Measurements from ENCODE around the gene CHD5. TPM values are rescaled to one million over a fixed set of nuclear protein-coding genes. Genes with fewer than 3 reads are reported as not detected.

Gene CHD5
- total RNA-seq, result under 0.01 TPM in 1 of 2 replicates, not detected in the other

GRCh38 chr1:6180268-6180706 lies at the start of gene CHD5:
CHD5 (minus strand) TSS chr1:6180321; CDS start chr1:6180023, 298 bp downstream.
- peak; percentile 91 for DNase-seq (ENCODE audit: insufficient read length, low spot score, missing footprints)
- Histone ChIP-seq H2AFZ (ENCODE audit: low read length) (no peak within 1 kb of the TSS), H3K27ac (ENCODE audit: low read depth, low read length) (no peak within 1 kb of the TSS), H3K4me2 (ENCODE audit: insufficient read depth, low read length) (no peak within 1 kb of the TSS), H3K9me3 (ENCODE audit: low read depth, low read length) (no peaks in the 10 kb centered on the region), H3K79me2 (ENCODE audit: insufficient read depth, low read length) (no peaks in the 10 kb centered on the region), H3K4me1 (ENCODE audit: insufficient read depth, low read length) (no peaks in the 10 kb centered on the region), H3K27me3 (ENCODE audit: insufficient read depth, low read length) (peaks cover 37% of the 10 kb centered on the region), H3K36me3 (ENCODE audit: insufficient read depth, low read length) (peaks cover 5% of the 10 kb centered on the region), H3K4me3 (ENCODE audit: insufficient read depth, low read length) (no peak within 1 kb of the TSS), H4K20me1 (ENCODE audit: insufficient read depth, low read length) (peaks cover 36% of the 10 kb centered on the region)
- no peak for TF ChIP-seq CTCF (IDR thresholded peaks at IDR 0.05; ENCODE audit: extremely low read depth, low read depth, low read length)

GRCh38 chr1:6225651-6226050 lies 45.5 kb upstream of the CHD5 start:
- Histone ChIP-seq H4K20me1 (ENCODE audit: insufficient read depth, low read length) (peaks cover 6% of the 10 kb centered on the region), H3K36me3 (ENCODE audit: insufficient read depth, low read length) (peaks cover 51% of the 10 kb centered on the region), H2AFZ (ENCODE audit: low read length) (no peak overlapping the region), H3K4me2 (ENCODE audit: insufficient read depth, low read length) (no peak overlapping the region), H3K79me2 (ENCODE audit: insufficient read depth, low read length) (no peaks in the 10 kb centered on the region), H3K27me3 (ENCODE audit: insufficient read depth, low read length) (no peaks in the 10 kb centered on the region), H3K4me1 (ENCODE audit: insufficient read depth, low read length) (no peaks in the 10 kb centered on the region), H3K9me3 (ENCODE audit: low read depth, low read length) (no peaks in the 10 kb centered on the region), H3K4me3 (ENCODE audit: insufficient read depth, low read length) (no peak overlapping the region), H3K27ac (ENCODE audit: low read depth, low read length) (no peak overlapping the region)
- no peak for TF ChIP-seq CTCF (IDR thresholded peaks at IDR 0.05; ENCODE audit: extremely low read depth, low read depth, low read length)
- DNase-seq (ENCODE audit: insufficient read length, low spot score, missing footprints), result no peak

- Histone ChIP-seq H3K79me2 (ENCODE audit: insufficient read depth, low read length) (no peaks in the 10 kb centered on the region), H3K4me1 (ENCODE audit: insufficient read depth, low read length) (no peaks in the 10 kb centered on the region), H3K27ac (ENCODE audit: low read depth, low read length) (no peak overlapping the region), H2AFZ (ENCODE audit: low read length) (no peak overlapping the region), H3K4me2 (ENCODE audit: insufficient read depth, low read length) (no peak overlapping the region), H3K36me3 (ENCODE audit: insufficient read depth, low read length) (peaks cover 47% of the 10 kb centered on the region), H3K9me3 (ENCODE audit: low read depth, low read length) (no peaks in the 10 kb centered on the region), H4K20me1 (ENCODE audit: insufficient read depth, low read length) (peaks cover 6% of the 10 kb centered on the region), H3K27me3 (ENCODE audit: insufficient read depth, low read length) (no peaks in the 10 kb centered on the region), H3K4me3 (ENCODE audit: insufficient read depth, low read length) (no peak overlapping the region)
- DNase-seq (ENCODE audit: insufficient read length, low spot score, missing footprints), result peak; percentile 10
- TF ChIP-seq CTCF (IDR thresholded peaks at IDR 0.05; ENCODE audit: extremely low read depth, low read depth, low read length), result no peak
Measured at GRCh38 chr1:6224718-6225117, 44.6 kb upstream of the CHD5 start.

- Histone ChIP-seq H3K27me3 (ENCODE audit: insufficient read depth, low read length) (no peaks in the 10 kb centered on the region), H3K4me1 (ENCODE audit: insufficient read depth, low read length) (no peaks in the 10 kb centered on the region), H3K36me3 (ENCODE audit: insufficient read depth, low read length) (peaks cover 43% of the 10 kb centered on the region), H3K9me3 (ENCODE audit: low read depth, low read length) (no peaks in the 10 kb centered on the region), H3K27ac (ENCODE audit: low read depth, low read length) (no peak overlapping the region), H4K20me1 (ENCODE audit: insufficient read depth, low read length) (peaks cover 6% of the 10 kb centered on the region), H3K4me3 (ENCODE audit: insufficient read depth, low read length) (no peak overlapping the region), H3K79me2 (ENCODE audit: insufficient read depth, low read length) (no peaks in the 10 kb centered on the region), H2AFZ (ENCODE audit: low read length) (no peak overlapping the region), H3K4me2 (ENCODE audit: insufficient read depth, low read length) (no peak overlapping the region)
- DNase-seq (ENCODE audit: insufficient read length, low spot score, missing footprints), result peak; percentile 84
- TF ChIP-seq CTCF (IDR thresholded peaks at IDR 0.05; ENCODE audit: extremely low read depth, low read depth, low read length), result no peak
Measured at GRCh38 chr1:6223617-6224016, 43.5 kb upstream of the CHD5 start.

All from osteoblast (primary cell).